OCI-LY3 (cell line): ENCODE data around the gene TAS1R1.

Experiments used
- H2AFZ ChIP-seq: fragments of 200-600, 300-600 bp; shearing (Covaris generic); 2 replicates; pipeline ENCODE4 v1.6.0; 2014; ENCODE audit warnings: antibody characterized with exemption, low read depth, low read length
- H3K27ac ChIP-seq: fragments of 200-600, 300-600 bp; sonication (generic); 2 replicates; pipeline ENCODE4 v1.5.1; 2014; ENCODE audit warnings: mild to moderate bottlenecking, low read length, moderate library complexity, mixed read lengths
- H3K27me3 ChIP-seq: fragments of 200-600, 300-600 bp; sonication (generic); 2 replicates; pipeline ENCODE4 v1.6.1; 2014; ENCODE audit warnings: low read depth, low read length, mixed read lengths
- H3K36me3 ChIP-seq: fragments of 200-600, 300-600 bp; sonication (generic); replicated peaks from 2 replicates; pipeline ENCODE3; 2014; ENCODE audit warnings: low read depth, low read length, mixed read lengths
- H3K4me1 ChIP-seq: fragments of 300-600, 200-600 bp; sonication (generic); 2 replicates; pipeline ENCODE4 v1.6.1; 2014; ENCODE audit warnings: low read length, mixed read lengths
- H3K4me2 ChIP-seq: fragments of 200-600, 300-600 bp; sonication (generic); 2 replicates; pipeline ENCODE4 v1.6.1; 2014; ENCODE audit warnings: low read length, mixed read lengths
- H3K4me3 ChIP-seq: fragments of 300-600, 200-600 bp; sonication (generic); 2 replicates; pipeline ENCODE4 v1.5.1; 2014; ENCODE audit warnings: antibody characterized with exemption, mild to moderate bottlenecking, low read length, moderate library complexity
- H3K79me2 ChIP-seq: fragments of 300-600, 200-600 bp; shearing (Covaris generic); 2 replicates; pipeline ENCODE4 v1.6.1; 2014; ENCODE audit warnings: mild to moderate bottlenecking, low read length, mixed read lengths
- H3K9ac ChIP-seq: fragments of 300-600, 200-600 bp; shearing (Covaris generic); 2 replicates; pipeline ENCODE4 v1.6.0; 2014; ENCODE audit warnings: mild to moderate bottlenecking, low read length, moderate library complexity
- H3K9me3 ChIP-seq: fragments of 200-600, 300-600 bp; shearing (Covaris generic); 2 replicates; pipeline ENCODE4 v1.6.1; 2014; ENCODE audit warnings: low read length, mixed read lengths; ENCODE audit not compliant: insufficient read depth
- H4K20me1 ChIP-seq: fragments of 200-600, 300-600 bp; sonication (generic); 2 replicates; pipeline ENCODE4 v1.6.1; 2016; ENCODE audit warnings: low read length, mixed read lengths; ENCODE audit not compliant: insufficient read depth
- EZH2phosphoT487 ChIP-seq: fragments of 200-600 bp; shearing (Covaris generic); IDR thresholded peaks from 2 replicates; pipeline ENCODE4 v1.6.1; 2018; ENCODE audit warnings: antibody characterized with exemption, mixed run types, low read depth
- TF ChIP-seq, protein P1 (sequence below): fragments of 200-600, 300-600 bp; sonication (generic); IDR thresholded peaks from 2 replicates; pipeline ENCODE4 v1.5.1; 2014; ENCODE audit warnings: antibody characterized with exemption, low read length, low read depth

Gene TAS1R1

GRCh38 chr1:6511561-6512244, 43.4 kb upstream of the TAS1R1 start:
- no peak overlapping the region for H3K9ac ChIP-seq
- no peaks in the 10 kb centered on the region for H3K79me2 ChIP-seq
- H3K4me3 ChIP-seq: no peak overlapping the region
- H4K20me1 ChIP-seq: no peaks in the 10 kb centered on the region
- no peaks in the 10 kb centered on the region for H3K9me3 ChIP-seq
- H3K27ac ChIP-seq: no peak overlapping the region
- H3K36me3 ChIP-seq: no peaks in the 10 kb centered on the region
- peaks cover 7% of the 10 kb centered on the region for H3K4me1 ChIP-seq
- TF ChIP-seq, protein P1, sequence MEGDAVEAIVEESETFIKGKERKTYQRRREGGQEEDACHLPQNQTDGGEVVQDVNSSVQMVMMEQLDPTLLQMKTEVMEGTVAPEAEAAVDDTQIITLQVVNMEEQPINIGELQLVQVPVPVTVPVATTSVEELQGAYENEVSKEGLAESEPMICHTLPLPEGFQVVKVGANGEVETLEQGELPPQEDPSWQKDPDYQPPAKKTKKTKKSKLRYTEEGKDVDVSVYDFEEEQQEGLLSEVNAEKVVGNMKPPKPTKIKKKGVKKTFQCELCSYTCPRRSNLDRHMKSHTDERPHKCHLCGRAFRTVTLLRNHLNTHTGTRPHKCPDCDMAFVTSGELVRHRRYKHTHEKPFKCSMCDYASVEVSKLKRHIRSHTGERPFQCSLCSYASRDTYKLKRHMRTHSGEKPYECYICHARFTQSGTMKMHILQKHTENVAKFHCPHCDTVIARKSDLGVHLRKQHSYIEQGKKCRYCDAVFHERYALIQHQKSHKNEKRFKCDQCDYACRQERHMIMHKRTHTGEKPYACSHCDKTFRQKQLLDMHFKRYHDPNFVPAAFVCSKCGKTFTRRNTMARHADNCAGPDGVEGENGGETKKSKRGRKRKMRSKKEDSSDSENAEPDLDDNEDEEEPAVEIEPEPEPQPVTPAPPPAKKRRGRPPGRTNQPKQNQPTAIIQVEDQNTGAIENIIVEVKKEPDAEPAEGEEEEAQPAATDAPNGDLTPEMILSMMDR: no peak
- no peak for TF ChIP-seq EZH2phosphoT487
- H2AFZ ChIP-seq: no peak overlapping the region
- no peak overlapping the region for H3K4me2 ChIP-seq
- no peaks in the 10 kb centered on the region for H3K27me3 ChIP-seq

DNA sequence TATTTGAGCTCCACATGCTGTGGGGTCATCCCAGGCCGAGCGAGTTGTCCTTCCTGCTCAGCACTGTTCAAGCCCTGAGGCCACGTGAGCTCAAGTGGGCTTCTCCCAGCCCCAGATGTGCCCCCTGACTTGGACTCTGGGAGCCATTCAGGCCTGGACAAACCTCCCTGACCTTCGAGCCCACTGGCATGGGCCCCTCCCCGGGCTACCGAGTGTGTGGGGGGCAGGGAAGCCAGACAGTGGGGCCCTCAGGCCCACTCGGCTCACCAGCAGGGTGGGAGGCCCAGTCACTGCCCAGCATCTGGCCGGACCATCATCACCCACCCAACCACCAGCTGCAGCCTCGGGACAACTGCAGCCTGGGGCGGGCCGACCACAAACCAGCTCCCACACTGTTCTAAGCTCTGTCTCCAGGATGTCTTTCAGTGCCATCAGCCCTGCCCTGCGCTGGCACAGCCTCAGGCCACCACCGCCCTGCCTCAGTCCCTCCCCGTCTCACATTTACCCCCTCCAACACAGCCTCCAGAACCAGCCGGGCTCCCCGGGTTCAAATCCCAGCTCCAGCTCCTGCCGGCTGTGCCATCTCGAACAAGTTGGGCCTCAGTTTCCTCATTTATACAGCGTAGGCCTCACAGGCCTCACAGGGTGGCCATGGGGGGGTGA, 42.7 kb upstream of the TAS1R1 start:
- no peaks in the 10 kb centered on the region for H3K79me2 ChIP-seq
- H3K9me3 ChIP-seq: no peaks in the 10 kb centered on the region
- H3K36me3 ChIP-seq: no peaks in the 10 kb centered on the region
- no peak overlapping the region for H3K4me3 ChIP-seq
- H3K4me2 ChIP-seq: no peak overlapping the region
- TF ChIP-seq, protein P1: no peak
- TF ChIP-seq EZH2phosphoT487: no peak
- H3K4me1 ChIP-seq: peaks cover 7% of the 10 kb centered on the region
- H2AFZ ChIP-seq: no peak overlapping the region
- H3K9ac ChIP-seq: no peak overlapping the region
- no peaks in the 10 kb centered on the region for H3K27me3 ChIP-seq
- H3K27ac ChIP-seq: no peak overlapping the region
- no peaks in the 10 kb centered on the region for H4K20me1 ChIP-seq

GRCh38 chr1:6512908-6513280, 42.2 kb upstream of the TAS1R1 start:
- no peak overlapping the region for H3K27ac ChIP-seq
- no peak overlapping the region for H2AFZ ChIP-seq

GRCh38 chr1:6513320-6513801, 41.7 kb upstream of the TAS1R1 start:
- Histone ChIP-seq H3K4me2 (no peak overlapping the region), H2AFZ (no peak overlapping the region), H4K20me1 (no peaks in the 10 kb centered on the region), H3K9me3 (no peaks in the 10 kb centered on the region), H3K9ac (no peak overlapping the region), H3K27me3 (no peaks in the 10 kb centered on the region), H3K4me3 (no peak overlapping the region), H3K79me2 (no peaks in the 10 kb centered on the region), H3K27ac (no peak overlapping the region), H3K4me1 (peaks cover 7% of the 10 kb centered on the region), H3K36me3 (no peaks in the 10 kb centered on the region)
- TF ChIP-seq, protein P1: no peak
- no peak for TF ChIP-seq EZH2phosphoT487

More at GRCh38 chr1:6512908-6513280, 42.2 kb upstream of the TAS1R1 start:
- Histone ChIP-seq H3K9me3 (no peaks in the 10 kb centered on the region), H4K20me1 (no peaks in the 10 kb centered on the region), H3K79me2 (no peaks in the 10 kb centered on the region), H3K4me1 (peaks cover 7% of the 10 kb centered on the region), H3K4me2 (no peak overlapping the region), H3K9ac (no peak overlapping the region), H3K36me3 (no peaks in the 10 kb centered on the region), H3K4me3 (no peak overlapping the region), H3K27me3 (no peaks in the 10 kb centered on the region)
- TF ChIP-seq, protein P1: no peak
- TF ChIP-seq EZH2phosphoT487: no peak
